Kidney epithelial cell (primary cell): ENCODE measurements around the gene TMPRSS7. TPM values are rescaled to one million over a fixed set of nuclear protein-coding genes. Genes with fewer than 3 reads are reported as not detected.

Experiments used
- DNase-seq: peaks from one replicate; pipeline ENCODE4 v3.0.0-alpha.2; 2010; ENCODE audit warnings: low read depth
- H3K27me3 ChIP-seq: 2 replicates; pipeline ENCODE4 v1.6.0; 2011; ENCODE audit warnings: low read length; ENCODE audit not compliant: control insufficient read depth, insufficient read depth
- H3K36me3 ChIP-seq: 2 replicates; pipeline ENCODE4 v1.5.1; 2011; ENCODE audit warnings: low read length; ENCODE audit not compliant: control insufficient read depth, insufficient read depth
- H3K4me3 ChIP-seq: 2 replicates; pipeline ENCODE4 v1.5.1; 2011; ENCODE audit warnings: low read depth, mild to moderate bottlenecking, control low read depth, low read length
- total RNA-seq: library from RNA; depleted of rRNA; stranded (reverse); fragments of >200 nt; gene quantifications from 2 replicates; pipeline ENCODE4 v1.2.3, GENCODE V29; 2015
- TF ChIP-seq, protein P1 (sequence below): IDR thresholded peaks from 2 replicates; pipeline ENCODE4 v1.5.1; 2011; ENCODE audit warnings: mild to moderate bottlenecking, moderate library complexity, low read length, control low read depth, inconsistent platforms; ENCODE audit not compliant: insufficient read depth, poor library complexity, severe bottlenecking

Gene TMPRSS7
- total RNA-seq, 1 donor from 2014 or later: not detected

- TF ChIP-seq, protein P1, sequence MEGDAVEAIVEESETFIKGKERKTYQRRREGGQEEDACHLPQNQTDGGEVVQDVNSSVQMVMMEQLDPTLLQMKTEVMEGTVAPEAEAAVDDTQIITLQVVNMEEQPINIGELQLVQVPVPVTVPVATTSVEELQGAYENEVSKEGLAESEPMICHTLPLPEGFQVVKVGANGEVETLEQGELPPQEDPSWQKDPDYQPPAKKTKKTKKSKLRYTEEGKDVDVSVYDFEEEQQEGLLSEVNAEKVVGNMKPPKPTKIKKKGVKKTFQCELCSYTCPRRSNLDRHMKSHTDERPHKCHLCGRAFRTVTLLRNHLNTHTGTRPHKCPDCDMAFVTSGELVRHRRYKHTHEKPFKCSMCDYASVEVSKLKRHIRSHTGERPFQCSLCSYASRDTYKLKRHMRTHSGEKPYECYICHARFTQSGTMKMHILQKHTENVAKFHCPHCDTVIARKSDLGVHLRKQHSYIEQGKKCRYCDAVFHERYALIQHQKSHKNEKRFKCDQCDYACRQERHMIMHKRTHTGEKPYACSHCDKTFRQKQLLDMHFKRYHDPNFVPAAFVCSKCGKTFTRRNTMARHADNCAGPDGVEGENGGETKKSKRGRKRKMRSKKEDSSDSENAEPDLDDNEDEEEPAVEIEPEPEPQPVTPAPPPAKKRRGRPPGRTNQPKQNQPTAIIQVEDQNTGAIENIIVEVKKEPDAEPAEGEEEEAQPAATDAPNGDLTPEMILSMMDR: no peak
- DNase-seq: no peak
- H3K36me3 ChIP-seq: no peaks in the 10 kb centered on the region
- no peak overlapping the region for H3K4me3 ChIP-seq
- no peaks in the 10 kb centered on the region for H3K27me3 ChIP-seq
Measured at GRCh38 chr3:112009670-112010069, 24.9 kb upstream of the TMPRSS7 start.

GRCh38 chr3:112010636-112011035 lies 23.9 kb upstream of the TMPRSS7 start:
- TF ChIP-seq, protein P1: no peak
- Histone ChIP-seq H3K36me3 (no peaks in the 10 kb centered on the region), H3K4me3 (no peak overlapping the region), H3K27me3 (no peaks in the 10 kb centered on the region)
- no peak for DNase-seq

DNA sequence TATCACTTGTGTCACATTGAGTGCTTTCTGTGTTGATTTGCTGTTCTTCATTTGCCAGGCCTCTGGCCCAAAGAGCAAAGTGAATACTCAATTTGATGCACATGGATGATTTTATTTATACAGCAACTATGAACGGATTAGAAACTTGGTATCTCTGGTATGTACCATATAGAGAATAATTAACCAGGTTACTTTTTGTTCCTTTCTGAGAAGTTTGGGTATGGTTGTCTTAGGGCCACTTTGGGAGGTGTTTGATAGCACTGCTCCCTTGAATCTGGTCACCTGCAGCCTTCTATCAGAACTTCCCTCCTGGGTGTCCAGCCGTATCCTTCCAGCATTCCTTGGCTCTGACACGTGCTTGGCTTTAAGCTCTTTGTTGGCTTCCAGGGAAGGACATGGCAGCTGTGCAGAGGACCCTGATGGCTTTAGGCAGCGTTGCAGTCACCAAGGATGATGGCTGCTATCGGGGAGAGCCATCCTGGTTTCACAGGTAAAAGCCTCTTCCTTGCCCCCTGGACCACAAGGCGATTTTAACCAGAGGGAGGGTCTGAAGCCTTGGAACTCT lies 23.1 kb upstream of the TMPRSS7 start:
- DNase-seq: no peak
- Histone ChIP-seq H3K27me3 (no peaks in the 10 kb centered on the region), H3K36me3 (no peaks in the 10 kb centered on the region), H3K4me3 (no peak overlapping the region)
- TF ChIP-seq, protein P1: no peak

GRCh38 chr3:112012205-112012992 lies 22.1 kb upstream of the TMPRSS7 start:
- DNase-seq: no peak
- no peaks in the 10 kb centered on the region for H3K36me3 ChIP-seq
- TF ChIP-seq, protein P1: no peak
- H3K27me3 ChIP-seq: no peaks in the 10 kb centered on the region
- no peak overlapping the region for H3K4me3 ChIP-seq

- no peak for DNase-seq
- no peaks in the 10 kb centered on the region for H3K27me3 ChIP-seq
- TF ChIP-seq, protein P1: peak; percentile 78
- H3K36me3 ChIP-seq: no peaks in the 10 kb centered on the region
- no peak overlapping the region for H3K4me3 ChIP-seq
Measured at GRCh38 chr3:112013058-112013783, 21.3 kb upstream of the TMPRSS7 start.

GRCh38 chr3:112013784-112014143 lies 20.8 kb upstream of the TMPRSS7 start:
- no peak for DNase-seq
- TF ChIP-seq, protein P1: no peak
- H3K4me3 ChIP-seq: no peak overlapping the region
- no peaks in the 10 kb centered on the region for H3K27me3 ChIP-seq
- H3K36me3 ChIP-seq: no peaks in the 10 kb centered on the region
